GM12874 (cell line): ENCODE data around the gene MINDY1.

Experiments
- CTCF ChIP-seq: IDR thresholded peaks from 2 replicates; pipeline ENCODE4 v1.5.1; 2011; ENCODE audit warnings: low read depth, mild to moderate bottlenecking, control low read depth, low read length, moderate library complexity; ENCODE audit not compliant: insufficient read depth

The MINDY1 gene

GRCh38 chr1:151002611-151003010 is 4.1 kb downstream of the MINDY1 start:
- TF ChIP-seq CTCF: no peak

- TF ChIP-seq CTCF: no peak
Measured at GRCh38 chr1:151002051-151002450, 4.7 kb downstream of the MINDY1 start.

- TF ChIP-seq CTCF: no peak
Measured at GRCh38 chr1:151001602-151002001, 5.1 kb downstream of the MINDY1 start.

- TF ChIP-seq CTCF: no peak
Measured at GRCh38 chr1:151000408-151000807, 6.3 kb downstream of the MINDY1 start.

GRCh38 chr1:150999926-151000325 is 6.8 kb downstream of the MINDY1 start:
- TF ChIP-seq CTCF: no peak

GRCh38 chr1:150999051-150999674 is 7.5 kb downstream of the MINDY1 start:
- TF ChIP-seq CTCF: no peak

GRCh38 chr1:150997949-150998348 is 8.8 kb downstream of the MINDY1 start:
- TF ChIP-seq CTCF: no peak
